A549 (cell line): ENCODE data around the gene SPSB3. TPM values are rescaled to one million over a fixed set of nuclear protein-coding genes. Genes with fewer than 3 reads are reported as not detected.

Experiments
- ATAC-seq, 2 experiments: fragments of 200-7000 bp in 1 of 2; fragments of >200 bp in 1 of 2; cut with Nextera tagmentation in 1 of 2; cut with Tn5 transposase in 1 of 2; 3 replicates each; pipeline versions ENCODE4 v1.8.0 to v1.9.1; 2018 to 2020; ENCODE audit warnings: mild to moderate bottlenecking in 1 of 2, moderate library complexity in 1 of 2
- CTCF ChIA-PET: fragments of 300-600 bp; sonication (Branson Sonifier 250); formaldehyde crosslinking; extraction: SDS; loops from one replicate; lab custom pipeline; 2021; ENCODE audit warnings: antibody characterized with exemption, inconsistent platforms; lab: Yijun Ruan, JAX
- POLR2A ChIA-PET: fragments of 350-600 bp; formaldehyde crosslinking; extraction: SDS; loops from one replicate; lab custom pipeline; 2021; ENCODE audit warnings: antibody characterized with exemption, inconsistent platforms; lab: Yijun Ruan, JAX
- DNase-seq, 2 experiments: peaks; one replicate each; pipeline versions ENCODE4 v3.0.0 to v3.0.0-alpha.2; 2011 to 2016; ENCODE audit warnings: low read depth in 1 of 2, low spot score in 1 of 2
- FAIRE-seq: peaks from 2 replicates; lab custom pipeline; 2011; peaks lifted over from hg19 to GRCh38; lab: Jason Lieb, UNC
- H3K27ac ChIP-seq, 2 experiments: fragments of >200 bp; sonication (Bioruptor Twin); formaldehyde crosslinking; 3 replicates each; pipeline ENCODE4 v1.5.1; 2016 to 2017
- H3K4me1 ChIP-seq: fragments of >200 bp; sonication (Bioruptor Twin); formaldehyde crosslinking; 3 replicates; pipeline ENCODE4 v1.6.1; 2016
- H3K4me2 ChIP-seq: fragments of >200 bp; sonication (Bioruptor Twin); formaldehyde crosslinking; 3 replicates; pipeline ENCODE4 v1.6.1; 2016
- H3K4me3 ChIP-seq: fragments of >200 bp; sonication (Bioruptor Twin); formaldehyde crosslinking; 3 replicates; pipeline ENCODE4 v1.5.1; 2016
- H3K9me3 ChIP-seq: fragments of >200 bp; sonication (Bioruptor Twin); formaldehyde crosslinking; 3 replicates; pipeline ENCODE4 v1.6.1; 2016
- BCL3 ChIP-seq: fragments of >200 bp; sonication (Bioruptor Twin); formaldehyde crosslinking; IDR thresholded peaks from 3 replicates; pipeline ENCODE4 v1.6.1; 2016
- BHLHE40 ChIP-seq: IDR thresholded peaks from 2 replicates; pipeline ENCODE4 v1.6.1; 2012; ENCODE audit warnings: low read depth, low read length, inconsistent platforms
- CBX2 ChIP-seq: fragments of 200-600 bp; sonication (generic); IDR thresholded peaks from 2 replicates; pipeline ENCODE4 v1.6.1; 2016; ENCODE audit warnings: low read depth, mild to moderate bottlenecking, borderline replicate concordance
- CHD4 ChIP-seq: fragments of 200-600 bp; sonication (generic); IDR thresholded peaks from 2 replicates; pipeline ENCODE4 v1.6.1; 2016; ENCODE audit warnings: antibody characterized with exemption, mild to moderate bottlenecking, borderline replicate concordance
- CTCF ChIP-seq: fragments of >200 bp; sonication (Bioruptor Twin); formaldehyde crosslinking; IDR thresholded peaks from 3 replicates; pipeline ENCODE4 v1.5.1; 2016
- E2F6 ChIP-seq: IDR thresholded peaks from 2 replicates; pipeline ENCODE4 v1.6.1; 2012; ENCODE audit warnings: low read depth, borderline replicate concordance
- ELK1 ChIP-seq: fragments of 150-350 bp; IDR thresholded peaks from 2 replicates; pipeline ENCODE4 v1.6.1; 2014; ENCODE audit warnings: low read depth, mild to moderate bottlenecking, low read length
- EP300 ChIP-seq, 2 experiments: fragments of >200 bp; sonication (Bioruptor Twin); formaldehyde crosslinking; IDR thresholded peaks; 2 replicates in 1 of 2; 3 replicates in 1 of 2; pipeline ENCODE4 v1.6.1; 2016 to 2017
- HDAC2 ChIP-seq: fragments of 200-600 bp; sonication (generic); IDR thresholded peaks from 2 replicates; pipeline ENCODE4 v1.6.1; 2016
- HES2 ChIP-seq: fragments of >200 bp; sonication (Bioruptor Twin); formaldehyde crosslinking; IDR thresholded peaks from 2 replicates; pipeline ENCODE4 v1.6.1; 2016
- HOXA7 ChIP-seq: fragments of 250-450 bp; sonication (Bioruptor Pico); IDR thresholded peaks from 2 replicates; pipeline ENCODE4 v1.5.0; 2020; ENCODE audit warnings: mild to moderate bottlenecking, moderate library complexity
- HOXB13 ChIP-seq: fragments of 250-450 bp; sonication (Bioruptor Pico); IDR thresholded peaks from 2 replicates; pipeline ENCODE4 v1.5.0; 2020; ENCODE audit warnings: low read depth, mild to moderate bottlenecking, moderate library complexity
- HOXB5 ChIP-seq: fragments of 250-450 bp; sonication (Bioruptor Pico); IDR thresholded peaks from 2 replicates; pipeline ENCODE4 v1.5.0; 2020; ENCODE audit warnings: mild to moderate bottlenecking, moderate library complexity
- JUN ChIP-seq, 2 experiments: fragments of >200 bp; sonication (Bioruptor Twin); formaldehyde crosslinking; IDR thresholded peaks; 2 replicates in 1 of 2; 3 replicates in 1 of 2; pipeline ENCODE4 v1.6.1; 2016 to 2017
- KDM1A ChIP-seq: fragments of 200-600 bp; sonication (generic); IDR thresholded peaks from 2 replicates; pipeline ENCODE4 v1.6.1; 2016; ENCODE audit warnings: low read depth, mild to moderate bottlenecking
- KDM5A ChIP-seq: fragments of 200-600 bp; sonication (generic); IDR thresholded peaks from 2 replicates; pipeline ENCODE4 v1.6.1; 2016; ENCODE audit warnings: antibody characterized with exemption, mild to moderate bottlenecking
- MAX ChIP-seq: IDR thresholded peaks from 2 replicates; pipeline ENCODE4 v1.6.1; 2012
- NR3C1 ChIP-seq: fragments of >200 bp; sonication (Bioruptor Twin); formaldehyde crosslinking; IDR thresholded peaks from 3 replicates; pipeline ENCODE4 v1.6.1; 2017
- PHF8 ChIP-seq: fragments of 200-600 bp; sonication (generic); IDR thresholded peaks from 2 replicates; pipeline ENCODE4 v1.6.1; 2016; ENCODE audit warnings: low read depth, mild to moderate bottlenecking, antibody characterized with exemption, moderate library complexity, borderline replicate concordance
- POLR2A ChIP-seq: IDR thresholded peaks from 2 replicates; pipeline ENCODE4 v1.6.1; 2012; ENCODE audit warnings: mild to moderate bottlenecking, low read length
- RAD21 ChIP-seq, 2 experiments: fragments of >200 bp in 1 of 2; sonication (Bioruptor Twin) in 1 of 2; formaldehyde crosslinking in 1 of 2; IDR thresholded peaks in 1 of 2; conservative IDR thresholded peaks in 1 of 2; 2 replicates in 1 of 2; 3 replicates in 1 of 2; pipeline ENCODE4 v1.6.1; 2012 to 2018; ENCODE audit warnings: inconsistent platforms in 1 of 2
- SMC3 ChIP-seq: fragments of >200 bp; sonication (Bioruptor Twin); formaldehyde crosslinking; IDR thresholded peaks from 3 replicates; pipeline ENCODE4 v1.6.1; 2018; ENCODE audit warnings: inconsistent platforms
- TFCP2L1 ChIP-seq: fragments of 250-450 bp; sonication (Bioruptor Pico); IDR thresholded peaks from 2 replicates; pipeline ENCODE4 v1.5.0; 2021; ENCODE audit warnings: mild to moderate bottlenecking
- TP53 ChIP-seq: fragments of 250-450 bp; sonication (Bioruptor Pico); IDR thresholded peaks from 2 replicates; pipeline ENCODE4 v1.5.0; 2021; ENCODE audit warnings: mild to moderate bottlenecking, moderate library complexity
- ZFP36 ChIP-seq: fragments of 450-650 bp; IDR thresholded peaks from 2 replicates; pipeline ENCODE4 v1.6.1; 2014; ENCODE audit warnings: borderline replicate concordance; ENCODE audit not compliant: partially characterized antibody
- ZNF302 ChIP-seq: fragments of 250-450 bp; sonication (Bioruptor Pico); IDR thresholded peaks from 2 replicates; pipeline ENCODE4 v1.9.0; 2021; ENCODE audit warnings: inconsistent platforms, mild to moderate bottlenecking, moderate library complexity
- ZSCAN20 ChIP-seq: fragments of 250-450 bp; sonication (Bioruptor Pico); IDR thresholded peaks from 2 replicates; pipeline ENCODE4 v1.8.0; 2022; ENCODE audit warnings: mild to moderate bottlenecking, moderate library complexity
- WGBS: methylation state at CpG from one replicate; pipeline ENCODE4 v1.1.6; 2017; ENCODE audit errors: missing lambda C conversion rate; 5-methylcytosine and 5-hydroxymethylcytosine counted together
- polyA plus RNA-seq, 4 experiments: library from polyadenylated mRNA; depleted of rRNA in 3 of 4; stranded (reverse); fragments of >200 nt; fragmentation: RNase III in 1 of 4; extraction: RNeasy Plus Mini Kit Qiagen cat#74134 plus additional on column Dnase treatment in 1 of 4; gene quantifications; 2 replicates in 3 of 4; 3 replicates in 1 of 4; pipeline ENCODE4 v1.2.3, GENCODE V29; 2011 to 2017

The SPSB3 gene
- polyA plus RNA-seq, 2 of the 4 experiments (the other 2 are of a cell fraction), result 9.2 to 14.6 TPM

- no peak for DNase-seq
- no peak for TF ChIP-seq NR3C1
- no peak overlapping the region for H3K4me2 ChIP-seq
- H3K27ac ChIP-seq, result no peak overlapping the region
- ATAC-seq, result no peak
- H3K4me3 ChIP-seq, result no peak overlapping the region
- FAIRE-seq, result no peak
- CTCF ChIA-PET, result interaction anchor here (0.6 to 8.5 kb wide), 9 partner anchors 9 to 402 kb away, joined by 3 to 56 read pairs (median 13); partner anchors contain the start of gene MAPK8IP3
- POLR2A ChIA-PET, result no interaction called here
- H3K4me1 ChIP-seq, result peaks cover 14% of the 10 kb centered on the region
- H3K9me3 ChIP-seq, result no peaks in the 10 kb centered on the region
- WGBS, result 93% methylated on average over 22 of the region's 22 CpGs
Observed at GRCh38 chr16:1765826-1766225, 16.5 kb downstream of the SPSB3 start.

- no peak for FAIRE-seq
- no peak for ATAC-seq
- TF ChIP-seq MAX (no peak), TP53 (CRISPR knock-in tag) (no peak), HOXB13 (CRISPR knock-in tag) (no peak), CBX2 (no peak), EP300 (IDR thresholded peaks at IDR 0.05) (no peak), TFCP2L1 (no peak), HOXA7 (CRISPR knock-in tag) (no peak)
- no peak overlapping the region for H3K4me2 ChIP-seq
- no peak overlapping the region for H3K4me3 ChIP-seq
- no peak for DNase-seq
- no peak overlapping the region for H3K27ac ChIP-seq
- CTCF ChIA-PET, result interaction anchor here (0.6 to 8.5 kb wide), 18 partner anchors 10 to 427 kb away, joined by 3 to 56 read pairs (median 4); partner anchors contain the start of gene MAPK8IP3
- no peaks in the 10 kb centered on the region for H3K9me3 ChIP-seq
- POLR2A ChIA-PET, result interaction anchor here (1.9 kb wide), 1 partner anchor 59 kb away, joined by 6 read pairs; the partner anchor contains the start of gene MAPK8IP3
- 96% methylated on average over 18 of the region's 21 CpGs for WGBS
- H3K4me1 ChIP-seq, result peaks cover 6% of the 10 kb centered on the region
Observed at GRCh38 chr16:1764971-1765370, 17.4 kb downstream of the SPSB3 start.

GRCh38 chr16:1763521-1764511 lies 18.6 kb downstream of the SPSB3 start:
- peak; percentile 10 to 65; a peak in 3 of 6 replicates for ATAC-seq
- Histone ChIP-seq H3K4me2 (no peak overlapping the region), H3K4me3 (no peak overlapping the region), H3K9me3 (no peaks in the 10 kb centered on the region), H3K4me1 (no peaks in the 10 kb centered on the region), H3K27ac (no peak overlapping the region)
- no peak for FAIRE-seq
- 85% methylated on average over 41 of the region's 81 CpGs for WGBS
- DNase-seq, result peak in 1 of 2 experiments; percentile 56
- CTCF ChIA-PET, result interaction anchor here (0.7 to 8.5 kb wide), 28 partner anchors 9 to 426 kb away, joined by 3 to 56 read pairs (median 4); partner anchors contain the start of genes EME2, IFT140, IGFALS and MAPK8IP3
- POLR2A ChIA-PET, result interaction anchor here (1.1 to 1.9 kb wide), 2 partner anchors 58 to 72 kb away, joined by 3 to 6 read pairs; partner anchors contain the start of gene MAPK8IP3
- TF ChIP-seq JUN (IDR thresholded peaks at IDR 0.05) (no peak), HDAC2 (no peak), BHLHE40 (no peak), E2F6 (no peak), MAX (0 out of 2 replicates have a peak, but pooled peaks have one; percentile 33), CHD4 (no peak), ZSCAN20 (CRISPR knock-in tag) (no peak), RAD21 (conservative IDR thresholded peaks at IDR 0.05 in 1 of 2, IDR thresholded peaks at IDR 0.05 in 1 of 2) (peak; percentile 58 to 68; a peak in 4 of 5 replicates), ZFP36 (no peak), SMC3 (peak; percentile 49), TP53 (CRISPR knock-in tag) (no peak), CTCF (peak; percentile 46), ELK1 (no peak), ZNF302 (CRISPR knock-in tag) (no peak), KDM1A (no peak), HES2 (no peak), KDM5A (no peak), POLR2A (no peak), HOXB5 (CRISPR knock-in tag) (no peak), BCL3 (no peak), PHF8 (no peak)
